Dendritic cell treated with granulocyte-macrophage colony-stimulating factor and Interleukin-4, amounts not matched to agents 40 ng/mL and 50 ng/mL, for 4 days (primary cell): ENCODE data around the gene PLCXD3.

Experiments
- H3K27ac Mint-ChIP-seq: one replicate; pipeline ENCODE4 v1.8.0; 2022; ENCODE audit warnings: mild to moderate bottlenecking, mixed read lengths
- H3K27me3 Mint-ChIP-seq: one replicate; pipeline ENCODE4 v1.8.0; 2022; ENCODE audit warnings: mild to moderate bottlenecking, mixed read lengths
- H3K36me3 Mint-ChIP-seq: one replicate; pipeline ENCODE4 v1.8.0; 2022; ENCODE audit warnings: low read depth, mixed read lengths
- H3K4me1 Mint-ChIP-seq: one replicate; pipeline ENCODE4 v1.8.0; 2022; ENCODE audit warnings: low read depth, mixed read lengths
- H3K4me3 Mint-ChIP-seq: one replicate; pipeline ENCODE4 v1.8.0; 2022; ENCODE audit warnings: mild to moderate bottlenecking, moderate library complexity, mixed read lengths
- H3K9me3 Mint-ChIP-seq: one replicate; pipeline ENCODE4 v1.8.0; 2022; ENCODE audit warnings: mixed read lengths
- intact Hi-C: fragments of 100-400 bp; cut with micrococcal nuclease; formaldehyde crosslinking; loops from one replicate; pipeline ENCODE4 v1.15.0; 2022

The PLCXD3 gene, protein sequence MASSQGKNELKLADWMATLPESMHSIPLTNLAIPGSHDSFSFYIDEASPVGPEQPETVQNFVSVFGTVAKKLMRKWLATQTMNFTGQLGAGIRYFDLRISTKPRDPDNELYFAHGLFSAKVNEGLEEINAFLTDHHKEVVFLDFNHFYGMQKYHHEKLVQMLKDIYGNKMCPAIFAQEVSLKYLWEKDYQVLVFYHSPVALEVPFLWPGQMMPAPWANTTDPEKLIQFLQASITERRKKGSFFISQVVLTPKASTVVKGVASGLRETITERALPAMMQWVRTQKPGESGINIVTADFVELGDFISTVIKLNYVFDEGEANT

GRCh38 chr5:41510176-41510831 is at the start of gene PLCXD3:
Gene PLCXD3, minus strand, starts transcription at chr5:41510601. Its CDS starts 75 bp downstream, at chr5:41510526.
- intact Hi-C loops: no loop called here
- Mint-ChIP-seq H3K9me3 (no peaks in the 10 kb centered on the region), H3K27ac (no peak within 1 kb of the TSS)

DNA sequence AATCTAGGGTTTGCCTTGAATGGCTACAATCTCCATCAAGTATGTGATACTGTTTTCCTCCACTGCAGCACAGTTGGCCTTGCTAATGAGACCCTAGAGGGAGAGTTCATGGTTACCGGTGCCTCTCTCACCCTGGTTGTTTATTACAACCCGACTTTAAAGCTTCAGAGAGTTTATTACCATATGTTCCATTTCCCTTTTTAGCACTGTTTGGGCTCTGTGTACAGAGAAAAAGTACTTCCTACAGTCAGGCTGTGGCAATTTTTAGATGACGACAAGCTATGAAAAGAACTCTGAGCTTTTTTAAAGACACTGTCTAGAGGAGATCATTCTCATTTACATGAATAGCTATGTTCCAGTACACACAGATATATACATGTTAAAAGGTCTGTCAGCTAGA is 48.8 kb upstream of the PLCXD3 start:
- Mint-ChIP-seq H3K4me3 (no peak overlapping the region), H3K36me3 (no peaks in the 10 kb centered on the region), H3K27me3 (no peaks in the 10 kb centered on the region), H3K27ac (no peak overlapping the region), H3K4me1 (no peaks in the 10 kb centered on the region), H3K9me3 (peaks cover 13% of the 10 kb centered on the region)
- intact Hi-C loops: no loop called here

More at GRCh38 chr5:41510176-41510831, at the start of gene PLCXD3:
- Mint-ChIP-seq H3K4me3 (no peak within 1 kb of the TSS), H3K36me3 (no peaks in the 10 kb centered on the region), H3K27me3 (peaks cover 25% of the 10 kb centered on the region), H3K4me1 (no peaks in the 10 kb centered on the region)

DNA sequence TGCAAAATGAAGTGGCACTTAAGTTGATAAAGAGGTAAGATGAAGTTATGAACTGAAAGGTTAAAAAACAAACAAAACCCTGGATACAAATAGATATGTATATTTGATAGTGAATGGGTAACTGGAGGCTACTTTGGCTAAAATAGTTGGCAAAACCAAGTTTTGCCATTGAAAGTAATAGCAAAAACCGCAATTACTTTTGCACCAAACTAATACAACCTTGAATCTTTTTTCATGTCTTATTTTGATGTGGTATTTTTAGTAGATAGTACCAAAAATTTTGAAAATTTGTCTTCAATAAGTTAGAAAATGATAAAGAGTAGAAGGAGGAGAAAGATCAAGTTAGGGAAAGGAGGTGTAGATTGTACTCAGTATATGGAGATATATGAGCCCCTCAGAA is 47.9 kb upstream of the PLCXD3 start:
- Mint-ChIP-seq H3K4me3 (no peak overlapping the region), H3K27ac (no peak overlapping the region), H3K9me3 (peaks cover 13% of the 10 kb centered on the region), H3K4me1 (no peaks in the 10 kb centered on the region), H3K27me3 (no peaks in the 10 kb centered on the region), H3K36me3 (no peaks in the 10 kb centered on the region)
- intact Hi-C loops: no loop called here

DNA sequence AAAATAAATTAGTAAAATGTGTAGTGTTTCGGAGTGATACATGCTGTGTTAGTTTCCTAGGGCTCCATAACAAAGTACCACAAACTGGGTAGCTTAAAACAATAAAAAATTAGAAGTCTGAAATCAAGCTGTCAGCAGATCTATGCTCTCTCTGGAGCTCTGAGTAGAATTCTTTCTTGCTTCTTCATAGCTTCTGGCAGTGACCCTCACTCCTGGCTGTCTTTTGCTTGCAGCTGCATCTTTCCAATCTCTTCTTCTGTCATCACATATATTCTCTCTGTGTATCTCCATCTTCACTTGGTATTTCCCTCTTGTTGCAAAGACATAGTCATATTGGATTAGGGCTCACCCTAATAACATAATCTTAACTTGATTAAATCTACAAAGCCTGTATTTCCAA is 37.6 kb upstream of the PLCXD3 start:
- intact Hi-C loops: no loop called here
- H3K27me3 Mint-ChIP-seq: no peaks in the 10 kb centered on the region
- no peaks in the 10 kb centered on the region for H3K36me3 Mint-ChIP-seq
- no peak overlapping the region for H3K4me3 Mint-ChIP-seq
- peaks cover 64% of the 10 kb centered on the region for H3K9me3 Mint-ChIP-seq
- no peaks in the 10 kb centered on the region for H3K4me1 Mint-ChIP-seq
- no peak overlapping the region for H3K27ac Mint-ChIP-seq

DNA sequence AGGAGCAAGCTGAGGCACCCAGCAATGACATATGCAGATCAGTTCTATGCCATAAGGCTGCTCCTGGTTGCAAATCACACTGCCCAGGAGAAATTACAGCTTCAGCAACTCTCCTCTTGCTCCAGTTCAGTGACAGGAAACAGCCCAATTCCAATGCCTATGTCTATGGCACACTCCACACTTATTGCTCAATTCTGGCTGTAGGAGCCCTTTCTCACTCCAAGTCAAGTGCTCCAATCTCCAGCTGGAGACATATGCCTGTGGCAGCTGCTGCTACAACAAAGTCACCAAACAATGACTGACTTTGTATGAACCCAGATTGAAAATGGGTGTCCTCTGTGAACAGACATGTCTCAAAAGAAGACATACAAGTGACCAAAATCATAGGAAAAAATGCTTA is 31.8 kb upstream of the PLCXD3 start:
- Mint-ChIP-seq H3K36me3 (no peaks in the 10 kb centered on the region), H3K27ac (no peak overlapping the region), H3K9me3 (peaks cover 50% of the 10 kb centered on the region), H3K4me1 (no peaks in the 10 kb centered on the region), H3K4me3 (no peak overlapping the region), H3K27me3 (no peaks in the 10 kb centered on the region)
- intact Hi-C loops: no loop called here

GRCh38 chr5:41539454-41539853 is 29.1 kb upstream of the PLCXD3 start:
- intact Hi-C loops: no loop called here
- Mint-ChIP-seq H3K4me1 (no peaks in the 10 kb centered on the region), H3K36me3 (no peaks in the 10 kb centered on the region)

DNA sequence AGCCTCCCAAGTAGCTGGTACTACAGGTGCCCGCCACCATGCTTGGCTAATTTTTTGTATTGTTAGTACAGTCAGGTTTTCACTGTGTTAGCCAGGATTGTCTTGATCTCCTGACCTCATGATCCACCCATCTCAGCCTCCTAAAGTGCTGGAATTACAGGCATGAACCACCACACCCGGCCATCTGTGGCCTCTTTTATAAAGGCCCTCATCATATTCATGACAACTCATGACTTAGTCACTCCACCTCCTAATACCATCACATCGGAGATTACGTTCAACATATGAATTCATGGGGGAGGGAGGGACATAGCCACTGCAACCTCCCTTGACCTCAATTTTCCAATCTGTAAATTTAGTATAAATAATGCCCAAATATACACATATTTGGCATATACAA is 27.2 kb upstream of the PLCXD3 start:
- H3K9me3 Mint-ChIP-seq: peaks cover 34% of the 10 kb centered on the region
- H3K27me3 Mint-ChIP-seq: no peaks in the 10 kb centered on the region
- H3K27ac Mint-ChIP-seq: no peak overlapping the region
- H3K4me1 Mint-ChIP-seq: no peaks in the 10 kb centered on the region
- no peak overlapping the region for H3K4me3 Mint-ChIP-seq
- intact Hi-C loops: no loop called here
- H3K36me3 Mint-ChIP-seq: no peaks in the 10 kb centered on the region

More at GRCh38 chr5:41539454-41539853, 29.1 kb upstream of the PLCXD3 start:
- no peak overlapping the region for H3K4me3 Mint-ChIP-seq
- H3K9me3 Mint-ChIP-seq: peaks cover 44% of the 10 kb centered on the region
- no peaks in the 10 kb centered on the region for H3K27me3 Mint-ChIP-seq
- H3K27ac Mint-ChIP-seq: no peak overlapping the region

- Mint-ChIP-seq H3K4me1 (no peaks in the 10 kb centered on the region), H3K27me3 (no peaks in the 10 kb centered on the region), H3K27ac (no peak overlapping the region), H3K36me3 (no peaks in the 10 kb centered on the region), H3K9me3 (peaks cover 13% of the 10 kb centered on the region), H3K4me3 (no peak overlapping the region)
- intact Hi-C loops: no loop called here
Observed at GRCh38 chr5:41532485-41532884, 22.1 kb upstream of the PLCXD3 start.

DNA sequence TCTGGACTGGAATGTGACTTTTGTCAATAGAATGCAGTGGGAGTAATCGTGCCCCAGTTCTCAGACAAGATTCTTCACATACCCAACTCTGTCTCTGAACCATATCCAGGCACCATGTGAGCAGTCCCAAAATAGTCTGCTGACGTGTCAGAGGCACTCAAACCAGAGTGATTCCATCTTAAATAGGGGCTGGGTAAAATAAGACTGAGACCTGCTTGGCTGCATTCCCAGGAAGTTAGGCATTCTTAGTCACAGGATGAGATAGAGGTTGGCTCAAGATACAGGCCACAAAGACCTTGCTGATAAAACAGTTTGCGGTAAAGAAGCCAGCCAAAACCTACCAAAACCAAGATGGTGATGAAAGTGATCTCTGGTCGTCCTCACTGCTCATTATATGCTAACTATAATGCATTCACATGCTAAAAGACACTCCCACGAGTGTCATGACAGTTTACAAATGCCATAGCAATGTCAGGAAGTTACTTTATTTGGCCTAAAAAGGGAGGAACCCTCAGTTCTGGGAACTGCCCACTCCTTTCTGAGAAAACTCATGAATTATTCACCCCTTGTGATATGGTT is 16.9 kb upstream of the PLCXD3 start:
- H3K9me3 Mint-ChIP-seq: peaks cover 9% of the 10 kb centered on the region
- intact Hi-C loops: no loop called here
- no peak overlapping the region for H3K4me3 Mint-ChIP-seq
- no peak overlapping the region for H3K27ac Mint-ChIP-seq
- no peaks in the 10 kb centered on the region for H3K36me3 Mint-ChIP-seq
- no peaks in the 10 kb centered on the region for H3K27me3 Mint-ChIP-seq
- H3K4me1 Mint-ChIP-seq: no peaks in the 10 kb centered on the region

DNA sequence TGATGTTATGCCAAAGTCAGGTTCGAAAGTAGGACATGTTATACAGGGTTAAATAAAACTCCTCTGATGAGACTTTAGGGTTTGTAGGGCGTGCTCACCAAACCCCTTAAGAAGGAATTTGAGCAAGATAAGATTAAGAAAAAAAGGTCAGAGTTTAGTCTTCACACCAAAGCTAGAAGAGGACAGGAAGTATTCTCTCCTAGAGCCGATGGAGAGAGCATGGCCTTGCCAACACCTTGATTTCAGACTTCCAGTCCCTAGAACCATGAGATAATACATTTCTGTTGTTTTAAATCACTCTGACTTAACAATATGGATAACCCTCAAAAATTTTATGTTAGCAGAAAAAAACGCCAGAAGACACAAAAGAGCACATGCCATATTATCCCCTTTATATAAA is 16.3 kb upstream of the PLCXD3 start:
- Mint-ChIP-seq H3K36me3 (no peaks in the 10 kb centered on the region), H3K9me3 (peaks cover 9% of the 10 kb centered on the region), H3K27ac (no peak overlapping the region), H3K4me3 (no peak overlapping the region), H3K4me1 (no peaks in the 10 kb centered on the region), H3K27me3 (no peaks in the 10 kb centered on the region)
- intact Hi-C loops: no loop called here

DNA sequence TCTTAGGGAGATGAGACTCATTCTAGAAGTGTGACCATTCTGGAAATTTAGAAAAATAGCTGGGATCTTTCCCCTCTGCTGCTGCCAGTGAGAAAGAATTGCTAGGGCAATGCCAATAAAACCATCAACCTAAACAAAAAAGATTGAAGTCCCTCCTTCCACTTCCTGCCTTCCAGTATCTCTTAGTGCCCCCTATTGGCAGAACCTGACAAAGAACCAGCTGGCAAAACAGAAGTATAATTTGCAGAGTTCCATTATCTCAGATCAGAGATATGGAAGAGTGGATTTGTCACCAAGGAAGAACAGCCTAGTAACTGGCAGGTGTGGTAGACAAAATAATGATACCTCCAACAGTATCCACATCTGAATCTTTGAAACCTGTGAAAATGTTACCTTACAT is 13.8 kb upstream of the PLCXD3 start:
- H3K27ac Mint-ChIP-seq: no peak overlapping the region
- intact Hi-C loops: no loop called here

GRCh38 chr5:41522193-41522786 is 11.9 kb upstream of the PLCXD3 start:
- intact Hi-C loops: no loop called here
- Mint-ChIP-seq H3K27me3 (no peaks in the 10 kb centered on the region), H3K27ac (no peak overlapping the region), H3K9me3 (peaks cover 9% of the 10 kb centered on the region), H3K4me1 (no peaks in the 10 kb centered on the region), H3K4me3 (no peak overlapping the region), H3K36me3 (no peaks in the 10 kb centered on the region)

More for the DNA sequence above, 13.8 kb upstream of the PLCXD3 start:
- no peak overlapping the region for H3K4me3 Mint-ChIP-seq
- H3K9me3 Mint-ChIP-seq: peaks cover 9% of the 10 kb centered on the region
- no peaks in the 10 kb centered on the region for H3K27me3 Mint-ChIP-seq
- H3K36me3 Mint-ChIP-seq: no peaks in the 10 kb centered on the region
- no peaks in the 10 kb centered on the region for H3K4me1 Mint-ChIP-seq

DNA sequence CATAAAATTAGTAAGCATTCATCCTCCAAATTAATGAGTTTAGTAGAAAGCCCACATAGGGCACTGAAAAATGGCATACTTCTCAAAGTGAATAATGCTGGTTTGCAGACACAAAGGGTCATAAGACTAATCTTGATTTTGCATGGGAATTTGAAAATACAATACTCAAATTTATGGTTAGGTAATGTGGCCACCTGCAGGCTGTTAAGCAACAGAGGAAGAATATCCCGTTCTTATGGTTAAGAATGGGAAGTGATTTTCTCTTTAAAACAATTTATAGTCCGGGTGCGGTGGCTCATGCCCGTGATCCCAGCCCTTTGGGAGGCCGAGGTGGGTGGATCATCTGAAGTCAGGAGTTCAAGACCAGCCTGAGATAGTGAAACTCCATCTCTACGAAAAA is 9.4 kb upstream of the PLCXD3 start:
- H3K9me3 Mint-ChIP-seq: peaks cover 7% of the 10 kb centered on the region
- H3K4me3 Mint-ChIP-seq: no peak overlapping the region
- H3K4me1 Mint-ChIP-seq: no peaks in the 10 kb centered on the region
- H3K36me3 Mint-ChIP-seq: no peaks in the 10 kb centered on the region
- H3K27me3 Mint-ChIP-seq: no peaks in the 10 kb centered on the region
- intact Hi-C loops: no loop called here
- H3K27ac Mint-ChIP-seq: no peak overlapping the region

GRCh38 chr5:41517909-41518308 is 7.5 kb upstream of the PLCXD3 start:
- H3K27ac Mint-ChIP-seq: no peak overlapping the region
- no peaks in the 10 kb centered on the region for H3K9me3 Mint-ChIP-seq
- H3K27me3 Mint-ChIP-seq: no peaks in the 10 kb centered on the region
- H3K36me3 Mint-ChIP-seq: no peaks in the 10 kb centered on the region
- intact Hi-C loops: no loop called here
- no peaks in the 10 kb centered on the region for H3K4me1 Mint-ChIP-seq
- H3K4me3 Mint-ChIP-seq: no peak overlapping the region
